ENCODE measurements around the gene OR4C45.
"Not testable (repeated sequence)": the region's sequence is repeated elsewhere in the genome, so short reads cannot be mapped to it uniquely, and the experiment has no call there.

OR4C45 gene

GRCh38 chr11:50032574-50032973, at the start of gene OR4C45:
OR4C45 (plus strand) TSS chr11:50032874.
- DNase-seq (ENCODE audit: low spot score), result no peak

GRCh38 chr11:49995565-49995964, 37.1 kb upstream of the OR4C45 start:
- peak; percentile 6 for DNase-seq (ENCODE audit: low spot score)

GRCh38 chr11:50030193-50030592, 2.5 kb upstream of the OR4C45 start:
- no peak for DNase-seq (ENCODE audit: low spot score)

- DNase-seq (ENCODE audit: low spot score), result not testable (repeated sequence)
Observed at GRCh38 chr11:50036239-50036638, 3.6 kb downstream of the OR4C45 start.

- no peak for DNase-seq (ENCODE audit: low spot score)
Observed at GRCh38 chr11:50037251-50037650, 4.6 kb downstream of the OR4C45 start.

GRCh38 chr11:50044647-50045046, 12.0 kb downstream of the OR4C45 start:
- DNase-seq (ENCODE audit: low spot score), result no peak

- DNase-seq (ENCODE audit: low spot score), result not testable (repeated sequence)
Observed at GRCh38 chr11:50063056-50063455, 30.4 kb downstream of the OR4C45 start.

GRCh38 chr11:50070389-50070788, 37.7 kb downstream of the OR4C45 start:
- DNase-seq (ENCODE audit: low spot score), result no peak

GRCh38 chr11:50071584-50072225, 39.0 kb downstream of the OR4C45 start:
- DNase-seq (ENCODE audit: low spot score), result no peak

- DNase-seq (ENCODE audit: low spot score), result no peak
Observed at GRCh38 chr11:50072226-50073112, 39.8 kb downstream of the OR4C45 start.

GRCh38 chr11:50073113-50074105, 40.7 kb downstream of the OR4C45 start:
- no peak for DNase-seq (ENCODE audit: low spot score)

- no peak for DNase-seq (ENCODE audit: low spot score)
Observed at GRCh38 chr11:50074161-50074560, 41.5 kb downstream of the OR4C45 start.

- DNase-seq (ENCODE audit: low spot score), result no peak
Observed at GRCh38 chr11:50075856-50076255, 43.2 kb downstream of the OR4C45 start.

- no peak for DNase-seq (ENCODE audit: low spot score)
Observed at GRCh38 chr11:50077526-50077925, 44.9 kb downstream of the OR4C45 start.

- DNase-seq (ENCODE audit: low spot score), result no peak
Observed at GRCh38 chr11:50078001-50078400, 45.3 kb downstream of the OR4C45 start.

- DNase-seq (ENCODE audit: low spot score), result not testable (repeated sequence)
Observed at GRCh38 chr11:50078946-50079345, 46.3 kb downstream of the OR4C45 start.

- DNase-seq (ENCODE audit: low spot score), result no peak
Observed at GRCh38 chr11:50080256-50080655, 47.6 kb downstream of the OR4C45 start.
